K562 (cell line): Measurements from ENCODE around the gene NAV2. TPM values are rescaled to one million over a fixed set of nuclear protein-coding genes. Genes with fewer than 3 reads are reported as not detected.

Experiments
- ATAC-seq: fragments of 200-7000 bp; cut with Tn5 transposase; 3 replicates; pipeline ENCODE4 v1.9.1; 2020; ENCODE audit warnings: moderate library complexity
- BruUV-seq: library from RNA; stranded (reverse); fragments of 400-500 nt; replicated peaks from 2 replicates; lab custom pipeline; 2021; lab: Mats Ljungman, UMichigan
- CTCF ChIA-PET: fragments of 300-600 bp; formaldehyde crosslinking; extraction: SDS; loops from one replicate; lab custom pipeline; 2021; ENCODE audit warnings: low intra/inter-chr PET ratio; lab: Yijun Ruan, JAX
- POLR2A ChIA-PET: fragments of 300-600, 350-650 bp; sonication (Branson Sonifier 250); formaldehyde crosslinking; extraction: SDS; loops from one replicate; lab custom pipeline; 2021; ENCODE audit warnings: antibody characterized with exemption, inconsistent platforms; lab: Yijun Ruan, JAX
- DNase-seq, 4 experiments: peaks; one replicate each; pipeline versions ENCODE4 v3.0.0 to v3.0.0-alpha.2; 2011 to 2018; ENCODE audit warnings: low spot score in 3 of 4, mixed read lengths in 3 of 4; ENCODE audit errors: extremely low read depth in 1 of 4
- FAIRE-seq: peaks from 2 replicates; lab custom pipeline; 2011; peaks lifted over from hg19 to GRCh38; lab: Jason Lieb, UNC
- H2AFZ ChIP-seq: 2 replicates; pipeline ENCODE4 v1.6.0; 2011; ENCODE audit warnings: low read depth, low read length, control low read depth, inconsistent platforms
- H3K27ac ChIP-seq: fragments of 200-600 bp; 3 replicates; pipeline ENCODE4 v1.8.0; 2011; ENCODE audit warnings: low read depth, mild to moderate bottlenecking, control low read depth, inconsistent platforms, low read length, moderate library complexity, mixed read lengths; ENCODE audit errors: extremely low read depth
- H3K27me3 ChIP-seq, 2 experiments: fragments of 300-600 bp in 1 of 2; 2 replicates in 1 of 2; 3 replicates in 1 of 2; pipeline versions ENCODE4 v1.6.0 to v1.8.0; 2011; ENCODE audit warnings: inconsistent platforms in 2 of 2, low read length in 2 of 2, mild to moderate bottlenecking in 1 of 2, mixed read lengths in 1 of 2, moderate library complexity in 1 of 2; ENCODE audit not compliant: control insufficient read depth in 2 of 2, insufficient read depth in 2 of 2
- H3K36me3 ChIP-seq: fragments of 300-600 bp; 3 replicates; pipeline ENCODE4 v1.8.0; 2011; ENCODE audit warnings: mild to moderate bottlenecking, low read length, inconsistent platforms; ENCODE audit not compliant: control insufficient read depth, insufficient read depth
- H3K4me1 ChIP-seq, 2 experiments: fragments of 200-600 bp in 1 of 2; replicated peaks in 1 of 2; 2 replicates in 1 of 2; 3 replicates in 1 of 2; pipeline versions ENCODE4 v1.5.1 to v1.8.0; 2011; ENCODE audit warnings: inconsistent platforms in 2 of 2, low read length in 2 of 2, mild to moderate bottlenecking in 1 of 2, mixed read lengths in 1 of 2, moderate library complexity in 1 of 2; ENCODE audit not compliant: control insufficient read depth in 2 of 2, insufficient read depth in 2 of 2
- H3K4me2 ChIP-seq: 2 replicates; pipeline ENCODE4 v1.6.1; 2011; ENCODE audit warnings: low read length, control low read depth, inconsistent platforms, mixed read lengths; ENCODE audit not compliant: insufficient read depth
- H3K4me3 ChIP-seq: fragments of 200-600 bp; sonication (generic), shearing (Covaris generic); 2 replicates; pipeline ENCODE4 v1.5.1; 2016; ENCODE audit warnings: control low read depth, inconsistent platforms
- H3K79me2 ChIP-seq: fragments of 200-600 bp; 3 replicates; pipeline ENCODE4 v1.8.0; 2011; ENCODE audit warnings: low read length, inconsistent platforms; ENCODE audit not compliant: control insufficient read depth, insufficient read depth
- H3K9ac ChIP-seq, 2 experiments: 2 replicates each; pipeline versions ENCODE4 v1.6.0 to v1.6.1; 2011; ENCODE audit warnings: low read depth in 2 of 2, low read length in 2 of 2, control low read depth in 1 of 2, inconsistent platforms in 1 of 2, mild to moderate bottlenecking in 1 of 2, mixed read lengths in 1 of 2; ENCODE audit not compliant: insufficient read depth in 1 of 2
- H3K9me1 ChIP-seq: one replicate; pipeline ENCODE4 v1.6.0; 2011; ENCODE audit warnings: inconsistent platforms, mild to moderate bottlenecking, low read length, moderate library complexity; ENCODE audit not compliant: control insufficient read depth, insufficient read depth
- H3K9me3 ChIP-seq: replicated peaks from 2 replicates; pipeline ENCODE4 v1.5.1; 2011; ENCODE audit warnings: low read depth, low read length, inconsistent platforms; ENCODE audit not compliant: control insufficient read depth, insufficient read depth
- H4K20me1 ChIP-seq: replicated peaks from 2 replicates; pipeline ENCODE4 v1.6.1; 2011; ENCODE audit warnings: low read length, inconsistent platforms, mixed read lengths; ENCODE audit not compliant: control insufficient read depth, insufficient read depth
- ELF2 ChIP-seq: fragments of 250-450 bp; sonication (Bioruptor Pico); IDR thresholded peaks from 2 replicates; pipeline ENCODE4 v1.5.0; 2021; ENCODE audit warnings: mild to moderate bottlenecking
- ETV1 ChIP-seq: fragments of 450-650 bp; conservative IDR thresholded peaks from 2 replicates; pipeline ENCODE4 v1.6.1; 2016; ENCODE audit warnings: missing genetic modification characterization, control low read depth, low read depth, missing compliant biosample characterization
- HDAC8 ChIP-seq: fragments of 450-650 bp; IDR thresholded peaks from 2 replicates; pipeline ENCODE4 v1.6.1; 2016; ENCODE audit warnings: mild to moderate bottlenecking, missing genetic modification characterization, moderate library complexity, missing compliant biosample characterization
- IFI16 ChIP-seq: fragments of 250-450 bp; sonication (Bioruptor Pico); IDR thresholded peaks from 2 replicates; pipeline ENCODE4 v2.1.2; 2022; ENCODE audit warnings: mild to moderate bottlenecking, inconsistent platforms
- JUN ChIP-seq, 2 experiments: sonication (generic) in 1 of 2; formaldehyde crosslinking in 1 of 2; IDR thresholded peaks; 2 replicates each; pipeline versions ENCODE4 v1.6.1 to v1.8.0; 2012 to 2022; ENCODE audit warnings: borderline replicate concordance in 2 of 2, mild to moderate bottlenecking in 2 of 2, improper control_type of control experiment in 1 of 2, low read depth in 1 of 2, low read length in 1 of 2, missing genetic modification reagents in 1 of 2
- RB1 ChIP-seq: fragments of 450-650 bp; IDR thresholded peaks from 2 replicates; pipeline ENCODE4 v1.6.1; 2017; ENCODE audit warnings: low read depth, mild to moderate bottlenecking
- RBM15 ChIP-seq: fragments of 200-400 bp; formaldehyde crosslinking; IDR thresholded peaks from 2 replicates; pipeline ENCODE4 v1.6.1; 2018; ENCODE audit warnings: mild to moderate bottlenecking, low read length, moderate library complexity; ENCODE audit not compliant: insufficient read depth
- SREBF2 ChIP-seq: sonication (generic); formaldehyde crosslinking; IDR thresholded peaks from 2 replicates; pipeline ENCODE4 v1.4.0; 2020; ENCODE audit warnings: mild to moderate bottlenecking, missing genetic modification reagents
- SRSF1 ChIP-seq: fragments of 200-400 bp; formaldehyde crosslinking; IDR thresholded peaks from 2 replicates; pipeline ENCODE4 v1.6.1; 2017; ENCODE audit warnings: mild to moderate bottlenecking, low read depth, low read length, moderate library complexity
- WHSC1 ChIP-seq: IDR thresholded peaks from one replicate; pipeline ENCODE4 v1.6.1; 2012; ENCODE audit warnings: low read length, control low read depth, inconsistent platforms
- WGBS: fragments of 100-300 bp; shearing (Covaris generic); methylation state at CpG from one replicate; pipeline ENCODE4 v1.1.6; 2016; ENCODE audit warnings: low coverage, mixed read lengths; ENCODE audit not compliant: insufficient coverage; ENCODE audit errors: missing lambda C conversion rate; 5-methylcytosine and 5-hydroxymethylcytosine counted together
- in situ Hi-C: fragments of 300-500 bp; cut with MboI; formaldehyde crosslinking; loops from 4 replicates; pipeline ENCODE4 v1.15.0; 2018; ENCODE audit warnings: inconsistent platforms, mixed read lengths
- intact Hi-C: fragments of 100-400 bp; cut with micrococcal nuclease; formaldehyde crosslinking; loops from 2 replicates; pipeline ENCODE4 v1.14.2; 2022
- polyA plus RNA-seq, 8 experiments: library from polyadenylated mRNA; depleted of rRNA in 4 of 8; stranded (reverse) in 5 of 8; unstranded in 3 of 8; fragments of >200 nt; fragmentation: Nextera tagmentation in 2 of 8; fragmentation: Illumina TruSeq in 1 of 8; extraction: Ambion mirVana in 2 of 8; extraction: Trizol in 1 of 8; gene quantifications; 2 replicates each; pipeline versions ENCODE4 v1.2.1 to v1.2.3, GENCODE V29; 2011 to 2014; ENCODE audit warnings: inconsistent platforms in 1 of 8, missing spikeins in 1 of 8
- total RNA-seq, 7 experiments: library from RNA; depleted of rRNA in 6 of 7; stranded (reverse); fragments of >200 nt in 6 of 7; fragmentation: Illumina TruSeq in 2 of 7; extraction: Trizol in 2 of 7; gene quantifications; 2 replicates each; pipeline versions ENCODE4 v1.2.1 to v1.2.3, GENCODE V29; 2011 to 2021; ENCODE audit warnings: low replicate concordance in 1 of 7
- TF ChIP-seq, protein P1 (sequence below): fragments of 150-350 bp; conservative IDR thresholded peaks from 2 replicates; pipeline ENCODE4 v1.6.1; 2014; ENCODE audit warnings: low read length

The NAV2 gene
- total and polyA plus RNA-seq, 9 of the 15 experiments (the other 6 are each of a cell fraction or from before 2014, with no cell fraction given) = 0.03 to 0.35 (median 0.05) TPM

GRCh38 chr11:19978668-19979518 lies 266.3 kb downstream of the NAV2 start (continued):
- TF ChIP-seq, protein P1, sequence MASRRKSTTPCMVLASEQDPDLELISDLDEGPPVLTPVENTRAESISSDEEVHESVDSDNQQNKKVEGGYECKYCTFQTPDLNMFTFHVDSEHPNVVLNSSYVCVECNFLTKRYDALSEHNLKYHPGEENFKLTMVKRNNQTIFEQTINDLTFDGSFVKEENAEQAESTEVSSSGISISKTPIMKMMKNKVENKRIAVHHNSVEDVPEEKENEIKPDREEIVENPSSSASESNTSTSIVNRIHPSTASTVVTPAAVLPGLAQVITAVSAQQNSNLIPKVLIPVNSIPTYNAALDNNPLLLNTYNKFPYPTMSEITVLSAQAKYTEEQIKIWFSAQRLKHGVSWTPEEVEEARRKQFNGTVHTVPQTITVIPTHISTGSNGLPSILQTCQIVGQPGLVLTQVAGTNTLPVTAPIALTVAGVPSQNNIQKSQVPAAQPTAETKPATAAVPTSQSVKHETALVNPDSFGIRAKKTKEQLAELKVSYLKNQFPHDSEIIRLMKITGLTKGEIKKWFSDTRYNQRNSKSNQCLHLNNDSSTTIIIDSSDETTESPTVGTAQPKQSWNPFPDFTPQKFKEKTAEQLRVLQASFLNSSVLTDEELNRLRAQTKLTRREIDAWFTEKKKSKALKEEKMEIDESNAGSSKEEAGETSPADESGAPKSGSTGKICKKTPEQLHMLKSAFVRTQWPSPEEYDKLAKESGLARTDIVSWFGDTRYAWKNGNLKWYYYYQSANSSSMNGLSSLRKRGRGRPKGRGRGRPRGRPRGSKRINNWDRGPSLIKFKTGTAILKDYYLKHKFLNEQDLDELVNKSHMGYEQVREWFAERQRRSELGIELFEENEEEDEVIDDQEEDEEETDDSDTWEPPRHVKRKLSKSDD = no peak
- TF ChIP-seq, all 486 proteins: peak for 139

DNA sequence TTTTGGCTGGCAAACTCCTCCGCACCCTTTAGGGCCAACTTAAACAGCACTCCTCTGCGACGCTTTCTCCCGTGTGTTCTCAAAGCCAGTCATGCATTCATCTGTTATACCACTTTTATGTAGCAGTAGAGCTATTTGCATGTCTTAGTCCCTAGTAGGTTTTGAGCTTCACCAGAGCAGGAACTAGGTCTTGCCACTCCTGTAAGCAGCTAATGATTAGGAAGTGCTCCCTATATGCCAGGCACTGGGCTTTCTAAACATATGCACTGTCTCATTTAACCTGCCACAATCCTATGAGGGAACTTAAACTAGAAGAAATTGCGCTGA lies 266.8 kb downstream of the NAV2 start:
- no peak for FAIRE-seq
- CTCF ChIA-PET = no interaction called here
- peaks cover 23 to 85% of the 10 kb centered on the region in 2 experiments for H3K4me1 ChIP-seq

More for the DNA sequence above, 266.8 kb downstream of the NAV2 start:
- intact Hi-C loops (loop anchor here (5.0 kb wide), 1 partner anchor 103 kb away; no protein-coding TSS in a partner anchor), in situ Hi-C loops (no loop called here)
- no peaks in the 10 kb centered on the region for H3K36me3 ChIP-seq
- no peak for ATAC-seq
- no peak overlapping the region for H3K4me2 ChIP-seq
- peak overlapping the region in 1 of 2 experiments; percentile 73; a peak in 2 of 4 replicates for H3K9ac ChIP-seq
- no peaks in the 10 kb centered on the region for H3K79me2 ChIP-seq
- TF ChIP-seq ELF2 (0 out of 2 replicates have a peak, but pooled peaks have one; percentile 28), HDAC8 (peak; percentile 80), SRSF1 (no peak), ETV1 (tag) (0 out of 2 replicates have a peak, but pooled peaks have one; percentile 10), RB1 (no peak), WHSC1 (peak; percentile 52), RBM15 (no peak), SREBF2 (CRISPR knock-in tag) (0 out of 2 replicates have a peak, but pooled peaks have one; percentile 61), IFI16 (CRISPR knock-in tag) (no peak), JUN (IDR thresholded peaks at IDR 0.05; ENCODE audit: borderline replicate concordance, low read depth, low read length) (no peak), JUN (CRISPR knock-in tag; IDR thresholded peaks at IDR 0.05; ENCODE audit: borderline replicate concordance) (0 out of 2 replicates have a peak, but pooled peaks have one; percentile 53)
- BruUV-seq = no TSS peak
- H3K4me3 ChIP-seq = no peak overlapping the region
- POLR2A ChIA-PET = interaction anchor here (1.5 kb wide), 1 partner anchor 15 kb away, joined by 7 read pairs; no protein-coding TSS in a partner anchor
- H3K9me3 ChIP-seq = no peaks in the 10 kb centered on the region
- H3K27me3 ChIP-seq = no peaks in the 10 kb centered on the region
- no peaks in the 10 kb centered on the region for H4K20me1 ChIP-seq
- peak overlapping the region; percentile 89 for H3K27ac ChIP-seq
- no peaks in the 10 kb centered on the region for H3K9me1 ChIP-seq
- no peak for DNase-seq
- WGBS = 87% methylated on average over 5 of the region's 5 CpGs
- peak overlapping the region; percentile 87 for H2AFZ ChIP-seq
